Thymus (tissue), 11 donors: ENCODE results near the gene ITSN2. TPM values are rescaled to one million over a fixed set of nuclear protein-coding genes. Genes with fewer than 3 reads are reported as not detected.
"Not testable (repeated sequence)": the region's sequence is repeated elsewhere in the genome, so short reads cannot be mapped to it uniquely, and the experiment has no call there.

Experiments
- DNase-seq, 9 donors: peaks; one replicate each; pipeline ENCODE4 v3.0.0-alpha.2; 2013; ENCODE audit warnings: low spot score in 9 of 9, low read depth in 6 of 9, missing footprints in 1 of 9
- H3K27ac ChIP-seq, 2 donors: one replicate each; pipeline ENCODE4 v1.5.1; 2013; ENCODE audit warnings: control low read depth in 1 of 2, low read depth in 1 of 2, low read length in 1 of 2, mild to moderate bottlenecking in 1 of 2, moderate library complexity in 1 of 2
- H3K27me3 ChIP-seq, 2 donors: one replicate each; pipeline ENCODE4 v1.5.1; 2013; ENCODE audit warnings: low read length in 1 of 2; ENCODE audit not compliant: control insufficient read depth in 2 of 2, insufficient read depth in 1 of 2
- H3K36me3 ChIP-seq, 2 donors: one replicate each; pipeline ENCODE4 v1.5.1; 2013; ENCODE audit warnings: low read length in 1 of 2, mild to moderate bottlenecking in 1 of 2, moderate library complexity in 1 of 2; ENCODE audit not compliant: control insufficient read depth in 2 of 2, insufficient read depth in 2 of 2
- H3K4me1 ChIP-seq, 2 donors: one replicate each; pipeline ENCODE4 v1.5.1; 2013; ENCODE audit warnings: low read length in 2 of 2; ENCODE audit not compliant: control insufficient read depth in 2 of 2, insufficient read depth in 2 of 2
- H3K4me3 ChIP-seq, 2 donors: one replicate each; pipeline ENCODE4 v1.5.1; 2013; ENCODE audit warnings: low read length in 2 of 2, control low read depth in 1 of 2, mild to moderate bottlenecking in 1 of 2
- H3K9me3 ChIP-seq, 2 donors: one replicate each; pipeline ENCODE4 v1.5.1; 2013; ENCODE audit warnings: low read length in 1 of 2, mild to moderate bottlenecking in 1 of 2; ENCODE audit not compliant: control insufficient read depth in 2 of 2, insufficient read depth in 1 of 2
- WGBS: extraction: QIAGEN DNeasy Blood & Tissue Kit; methylation state at CpG from one replicate; pipeline ENCODE4 v1.1.7; 2013; 5-methylcytosine and 5-hydroxymethylcytosine counted together
- polyA plus RNA-seq: library from polyadenylated mRNA; stranded (reverse); fragments of 200-250 nt; gene quantifications from one replicate; pipeline ENCODE4 v1.2.3, GENCODE V29; 2013
- total RNA-seq: library from RNA; stranded (reverse); fragments of 120-200 nt; gene quantifications from one replicate; pipeline ENCODE4 v1.2.4, GENCODE V29; 2013
- donor health status: healthy.

The ITSN2 gene
- total and polyA plus RNA-seq, 2 donors, result 30.5 to 74.6 TPM

DNA sequence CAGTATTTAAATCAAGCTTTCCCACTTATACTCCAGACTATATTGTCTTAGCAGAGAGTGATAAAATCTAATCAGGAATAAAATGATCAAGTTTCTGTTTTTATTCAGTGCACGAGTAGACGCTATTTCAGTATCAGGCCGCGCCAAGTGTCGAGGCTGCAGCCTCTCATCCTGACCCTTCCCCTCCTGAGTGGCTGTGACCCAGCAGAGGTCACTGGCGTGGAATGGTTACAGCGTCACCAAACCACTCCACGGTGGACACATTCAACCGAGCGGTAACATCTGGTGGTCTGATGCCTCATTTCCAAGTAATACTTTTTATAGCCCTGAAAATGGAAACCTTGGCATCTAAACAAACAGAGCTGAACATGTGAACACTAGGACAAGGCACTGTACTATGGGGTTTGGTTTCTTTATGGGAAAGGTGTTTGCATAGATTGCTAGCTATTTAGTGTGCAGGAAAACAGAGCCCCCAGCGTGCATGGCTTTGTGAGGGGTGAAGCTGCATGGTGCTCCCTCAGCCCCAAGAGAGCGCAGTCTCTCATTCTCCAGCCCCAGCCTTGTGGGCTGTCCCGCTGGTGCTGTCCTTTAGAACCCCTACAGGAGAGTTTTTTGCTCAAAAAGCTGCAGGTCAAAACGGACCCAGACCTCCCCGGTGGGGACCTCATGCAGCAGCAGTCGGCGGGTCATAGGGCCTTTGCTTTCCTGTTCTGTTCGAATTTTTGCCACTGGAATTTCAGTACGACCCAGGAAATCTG lies 157.1 kb downstream of the ITSN2 start:
- H3K27ac ChIP-seq, result no peak overlapping the region
- H3K4me1 ChIP-seq, result no peaks in the 10 kb centered on the region
- no peak overlapping the region for H3K4me3 ChIP-seq
- H3K9me3 ChIP-seq, result peaks cover 0 to 1% of the 10 kb centered on the region in 2 donors
- peaks cover 41 to 43% of the 10 kb centered on the region in 2 donors for H3K36me3 ChIP-seq
- WGBS, result 94% methylated on average over 19 of the region's 19 CpGs
- no peaks in the 10 kb centered on the region for H3K27me3 ChIP-seq
- no peak for DNase-seq

DNA sequence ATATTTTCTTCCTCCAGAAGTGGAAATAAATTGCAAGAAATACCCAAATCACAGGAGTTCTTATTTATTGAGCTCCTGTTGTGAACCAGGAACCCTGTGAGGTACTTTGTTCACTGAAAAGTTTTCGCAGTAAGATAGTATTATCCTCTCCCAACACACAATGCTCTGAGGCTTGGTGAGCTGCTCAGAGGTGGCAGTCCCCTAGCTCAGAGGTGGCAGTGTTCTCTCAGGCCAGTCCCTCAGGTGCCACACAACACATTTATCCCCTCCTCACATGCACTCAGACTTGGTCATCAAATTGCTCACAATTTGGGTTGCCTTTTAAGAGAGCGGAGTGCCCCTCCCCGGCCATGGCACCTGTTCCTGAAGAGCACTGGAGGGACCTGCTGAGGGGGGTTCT lies 159.5 kb downstream of the ITSN2 start:
- DNase-seq, result no peak
- Histone ChIP-seq H3K27me3 (no peaks in the 10 kb centered on the region), H3K27ac (no peak overlapping the region), H3K9me3 (peaks cover 0 to 1% of the 10 kb centered on the region in 2 donors), H3K36me3 (peaks cover 27 to 35% of the 10 kb centered on the region in 2 donors), H3K4me3 (no peak overlapping the region), H3K4me1 (no peaks in the 10 kb centered on the region)
- WGBS, result 99% methylated on average over 3 of the region's 3 CpGs

DNA sequence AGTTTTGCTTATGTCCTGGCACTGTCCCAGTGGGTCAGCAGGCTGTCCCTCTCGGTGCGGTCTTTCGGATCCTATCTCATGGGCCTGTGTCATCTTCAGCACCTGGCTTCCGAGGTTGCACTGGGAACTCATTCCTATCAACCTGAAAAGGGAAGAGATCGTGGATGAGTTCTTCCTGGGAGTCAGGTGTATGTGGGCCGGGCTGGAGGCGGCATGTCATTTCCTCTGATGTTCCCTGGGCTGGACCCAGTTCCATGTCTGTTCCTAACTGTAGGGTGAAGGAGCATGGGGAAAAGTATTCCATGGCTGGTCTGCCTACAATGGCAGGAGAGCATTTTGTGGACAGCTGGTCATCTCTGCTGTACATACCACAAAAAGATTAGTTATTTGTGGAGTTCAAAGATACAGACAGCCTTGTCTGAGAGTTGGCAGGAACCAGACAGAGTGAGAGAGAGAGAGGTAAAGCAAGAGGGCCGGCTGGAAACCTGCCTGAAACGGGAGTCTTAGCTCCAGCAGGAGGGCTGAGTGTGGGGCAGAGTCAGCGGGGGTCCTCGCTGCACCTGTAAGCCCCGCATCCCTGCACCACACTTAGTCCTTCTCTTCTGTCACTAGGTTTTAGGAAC lies 160.3 kb downstream of the ITSN2 start:
- H3K4me3 ChIP-seq, result no peak overlapping the region
- peaks cover 0 to 1% of the 10 kb centered on the region in 2 donors for H3K9me3 ChIP-seq
- H3K27ac ChIP-seq, result no peak overlapping the region
- H3K36me3 ChIP-seq, result peaks cover 25 to 29% of the 10 kb centered on the region in 2 donors
- 95% methylated on average over 12 of the region's 12 CpGs for WGBS
- DNase-seq, result no peak
- no peaks in the 10 kb centered on the region for H3K4me1 ChIP-seq
- H3K27me3 ChIP-seq, result no peaks in the 10 kb centered on the region

DNA sequence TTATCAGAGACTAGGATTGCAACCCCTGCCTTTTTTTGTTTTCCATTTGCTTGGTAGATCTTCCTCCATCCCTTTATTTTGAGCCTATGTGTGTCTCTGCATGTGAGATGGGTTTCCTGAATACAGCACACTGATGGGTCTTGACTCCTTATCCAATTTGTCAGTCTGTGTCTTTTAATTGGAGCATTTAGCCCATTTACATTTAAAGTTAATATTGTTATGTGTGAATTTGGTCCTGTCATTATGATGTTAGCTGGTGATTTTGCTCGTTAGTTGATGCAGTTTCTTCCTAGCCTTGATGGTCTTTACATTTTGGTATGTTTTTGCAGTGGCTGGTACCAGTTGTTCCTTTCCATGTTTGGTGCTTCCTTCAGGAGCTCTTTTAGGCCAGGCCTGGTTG lies 163.1 kb downstream of the ITSN2 start:
- H3K4me1 ChIP-seq, H3K9me3 ChIP-seq, DNase-seq, H3K27me3 ChIP-seq, H3K27ac ChIP-seq, H3K36me3 ChIP-seq, H3K4me3 ChIP-seq: not testable (repeated sequence)
- 92% methylated on average over 1 of the region's 1 CpG for WGBS

DNA sequence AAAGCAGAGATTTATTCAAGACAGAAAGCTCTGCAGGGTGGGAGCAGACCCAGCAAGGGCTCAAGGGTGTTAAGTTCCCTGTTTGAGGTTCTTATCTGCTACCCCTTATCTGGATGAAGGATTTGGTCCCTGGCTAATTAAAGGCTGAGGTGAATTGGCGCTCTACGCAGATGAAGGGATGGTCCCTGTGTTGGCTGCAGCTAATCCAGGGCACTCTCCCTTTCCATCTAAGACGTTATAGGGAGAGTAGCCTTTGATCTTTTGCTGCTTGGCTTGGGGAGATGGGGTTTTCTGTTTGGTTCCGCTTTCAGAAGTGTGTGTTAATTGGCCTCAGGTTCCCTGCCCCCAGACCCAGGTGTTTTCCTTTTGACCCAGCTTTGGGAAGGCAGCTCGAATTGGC lies 168.5 kb downstream of the ITSN2 start:
- Histone ChIP-seq H3K9me3 (no peaks in the 10 kb centered on the region), H3K27ac (no peak overlapping the region)
- 83% methylated on average over 5 of the region's 5 CpGs for WGBS

DNA sequence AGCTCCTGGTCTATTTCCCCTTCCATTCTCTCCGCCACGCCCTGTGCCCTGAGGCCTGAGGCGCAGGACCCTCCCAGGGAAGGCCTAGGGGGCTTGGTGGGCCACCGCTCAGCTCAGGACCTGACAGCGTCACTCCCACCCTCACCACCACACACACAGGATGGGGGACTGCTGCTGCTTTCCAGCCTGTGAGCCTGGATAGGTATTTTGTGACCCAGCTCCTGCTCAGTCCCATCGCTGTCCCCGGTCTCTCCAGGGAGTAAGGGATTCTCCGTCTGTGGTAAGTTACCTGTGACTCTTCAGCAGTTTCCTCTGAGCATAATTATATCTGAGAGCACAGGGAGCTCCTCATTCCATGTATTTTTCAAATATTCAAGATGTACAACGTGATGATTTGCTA lies 169.2 kb downstream of the ITSN2 start:
- 96% methylated on average over 9 of the region's 9 CpGs for WGBS
- no peaks in the 10 kb centered on the region for H3K27me3 ChIP-seq
- H3K36me3 ChIP-seq, result no peaks in the 10 kb centered on the region
- H3K4me3 ChIP-seq, result no peak overlapping the region
- no peak for DNase-seq
- no peak overlapping the region for H3K27ac ChIP-seq
- H3K4me1 ChIP-seq, result peaks cover 0 to 3% of the 10 kb centered on the region in 2 donors
- H3K9me3 ChIP-seq, result no peaks in the 10 kb centered on the region

More for the DNA sequence above, 168.5 kb downstream of the ITSN2 start:
- no peaks in the 10 kb centered on the region for H3K27me3 ChIP-seq
- peaks cover 0 to 3% of the 10 kb centered on the region in 2 donors for H3K4me1 ChIP-seq
- no peak overlapping the region for H3K4me3 ChIP-seq
- peak in 1 of 9 donors; percentile 12 for DNase-seq
- no peaks in the 10 kb centered on the region for H3K36me3 ChIP-seq

DNA sequence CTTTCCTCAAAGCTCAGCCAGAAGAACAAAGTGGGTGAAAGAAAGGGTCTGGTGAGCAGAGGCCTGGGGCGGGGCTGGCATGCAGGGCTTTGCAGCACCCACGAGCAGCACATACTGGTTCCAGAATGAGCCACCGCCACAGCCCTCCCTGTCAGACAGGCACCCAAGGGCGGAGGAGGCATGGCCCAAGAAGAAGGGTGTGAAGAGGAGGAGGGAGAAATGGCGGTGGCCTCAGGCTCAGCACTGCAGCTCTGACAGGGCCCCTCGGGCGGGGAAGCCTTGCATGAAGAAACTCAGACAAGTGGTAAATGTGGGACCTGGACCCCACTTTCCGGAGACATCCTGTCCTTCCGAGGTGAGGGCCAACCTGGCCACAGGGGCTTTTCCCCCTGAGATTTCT lies 169.8 kb downstream of the ITSN2 start:
- 97% methylated on average over 9 of the region's 9 CpGs for WGBS
- H3K4me3 ChIP-seq, result no peak overlapping the region
- no peaks in the 10 kb centered on the region for H3K9me3 ChIP-seq
- peaks cover 0 to 3% of the 10 kb centered on the region in 2 donors for H3K4me1 ChIP-seq
- no peaks in the 10 kb centered on the region for H3K36me3 ChIP-seq
- no peak for DNase-seq
- H3K27me3 ChIP-seq, result no peaks in the 10 kb centered on the region
- no peak overlapping the region for H3K27ac ChIP-seq

DNA sequence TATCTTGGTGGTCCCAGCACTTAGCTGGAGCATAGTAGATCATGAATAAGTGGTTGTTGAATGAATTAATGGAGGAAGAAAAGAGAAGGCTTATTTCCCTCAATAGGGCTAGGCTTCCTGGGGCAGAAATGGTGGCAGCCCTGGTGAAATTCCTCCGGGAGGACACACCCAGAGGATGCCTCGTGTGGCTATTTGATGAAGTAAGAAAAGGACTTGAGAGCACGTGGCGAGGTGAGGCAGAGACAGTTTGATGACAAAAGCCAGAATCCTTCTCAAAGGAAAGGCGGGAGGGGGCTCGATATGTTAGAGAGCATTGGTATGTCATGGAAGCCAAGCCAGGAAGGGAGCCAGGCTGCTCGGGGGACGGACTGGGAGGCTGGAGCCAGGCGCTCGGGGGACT lies 170.8 kb downstream of the ITSN2 start:
- H3K36me3 ChIP-seq, result no peaks in the 10 kb centered on the region
- no peak overlapping the region for H3K27ac ChIP-seq
- 95% methylated on average over 10 of the region's 10 CpGs for WGBS
- no peak overlapping the region for H3K4me3 ChIP-seq
- no peaks in the 10 kb centered on the region for H3K9me3 ChIP-seq
- H3K27me3 ChIP-seq, result no peaks in the 10 kb centered on the region
- no peak for DNase-seq
- peaks cover 0 to 3% of the 10 kb centered on the region in 2 donors for H3K4me1 ChIP-seq

DNA sequence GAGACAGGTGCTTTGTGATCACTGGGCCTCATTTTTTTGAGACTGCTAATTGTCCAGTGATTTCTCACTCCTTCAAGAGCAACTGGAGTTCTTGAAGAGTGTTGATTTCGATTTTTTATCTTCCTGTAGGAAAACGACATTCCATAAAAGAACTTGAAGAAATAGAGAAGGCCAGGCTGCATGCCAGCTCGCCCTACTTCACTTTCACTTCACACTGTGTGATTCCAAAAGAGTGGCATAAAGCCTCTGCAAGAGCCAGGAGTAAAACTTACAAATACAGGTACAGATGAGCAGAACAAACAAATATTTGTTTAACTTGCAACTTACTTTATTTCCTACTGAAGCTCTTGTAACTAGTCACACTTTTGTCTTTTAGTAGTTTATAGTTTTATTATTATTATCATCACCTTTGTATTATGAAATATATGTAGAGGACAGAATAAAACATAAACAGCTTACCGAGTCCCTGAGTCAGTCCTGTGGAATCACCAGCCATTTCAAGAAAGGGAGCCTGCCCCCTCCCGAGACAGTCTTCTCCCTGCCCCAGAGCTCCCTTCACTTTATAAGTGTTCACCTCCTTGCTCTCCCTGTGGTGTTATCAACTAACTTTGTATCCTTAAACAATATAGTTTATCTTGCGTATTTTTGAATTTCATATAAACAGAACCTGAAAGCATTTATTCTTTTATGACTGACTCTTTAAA lies 176.8 kb downstream of the ITSN2 start:
- H3K27ac ChIP-seq, result no peak overlapping the region
- H3K27me3 ChIP-seq, result no peaks in the 10 kb centered on the region
- H3K9me3 ChIP-seq, result no peaks in the 10 kb centered on the region
- H3K4me3 ChIP-seq, result no peak overlapping the region
- DNase-seq, result no peak
- no peaks in the 10 kb centered on the region for H3K4me1 ChIP-seq
- WGBS, result 94% methylated on average over 6 of the region's 6 CpGs
- H3K36me3 ChIP-seq, result no peaks in the 10 kb centered on the region
